ENCODE results near the gene EID3. TPM values are rescaled to one million over a fixed set of nuclear protein-coding genes. Genes with fewer than 3 reads are reported as not detected.

The EID3 gene
- total and polyA plus RNA-seq, 9 of the 15 experiments (the other 6 are each of a cell fraction or from before 2014, with no cell fraction given), result 0.07 to 3.5 (median 0.42) TPM

- TF ChIP-seq ZNF740 (CRISPR knock-in tag; IDR thresholded peaks at IDR 0.05) (no peak), ZNF740 (tag; IDR thresholded peaks at IDR 0.05) (no peak), TFAP4 (CRISPR knock-in tag; IDR thresholded peaks at IDR 0.05; ENCODE audit: borderline replicate concordance) (no peak), LEF1 (IDR thresholded peaks at IDR 0.05) (no peak), ARHGAP35 (IDR thresholded peaks at IDR 0.05; ENCODE audit: partially characterized antibody) (no peak), ZBTB7A (IDR thresholded peaks at IDR 0.05; ENCODE audit: borderline replicate concordance, control insufficient read depth, low read depth, low read length) (no peak), ZNF785 (CRISPR knock-in tag; IDR thresholded peaks at IDR 0.05) (no peak), MAZ (CRISPR knock-in tag; conservative IDR thresholded peaks at IDR 0.05 in 1 of 2, IDR thresholded peaks at IDR 0.05 in 1 of 2) (no peak), PTRF (tag; IDR thresholded peaks at IDR 0.05) (no peak), ELK3 (CRISPR knock-in tag; IDR thresholded peaks at IDR 0.05) (no peak)
- TF ChIP-seq, protein P1, sequence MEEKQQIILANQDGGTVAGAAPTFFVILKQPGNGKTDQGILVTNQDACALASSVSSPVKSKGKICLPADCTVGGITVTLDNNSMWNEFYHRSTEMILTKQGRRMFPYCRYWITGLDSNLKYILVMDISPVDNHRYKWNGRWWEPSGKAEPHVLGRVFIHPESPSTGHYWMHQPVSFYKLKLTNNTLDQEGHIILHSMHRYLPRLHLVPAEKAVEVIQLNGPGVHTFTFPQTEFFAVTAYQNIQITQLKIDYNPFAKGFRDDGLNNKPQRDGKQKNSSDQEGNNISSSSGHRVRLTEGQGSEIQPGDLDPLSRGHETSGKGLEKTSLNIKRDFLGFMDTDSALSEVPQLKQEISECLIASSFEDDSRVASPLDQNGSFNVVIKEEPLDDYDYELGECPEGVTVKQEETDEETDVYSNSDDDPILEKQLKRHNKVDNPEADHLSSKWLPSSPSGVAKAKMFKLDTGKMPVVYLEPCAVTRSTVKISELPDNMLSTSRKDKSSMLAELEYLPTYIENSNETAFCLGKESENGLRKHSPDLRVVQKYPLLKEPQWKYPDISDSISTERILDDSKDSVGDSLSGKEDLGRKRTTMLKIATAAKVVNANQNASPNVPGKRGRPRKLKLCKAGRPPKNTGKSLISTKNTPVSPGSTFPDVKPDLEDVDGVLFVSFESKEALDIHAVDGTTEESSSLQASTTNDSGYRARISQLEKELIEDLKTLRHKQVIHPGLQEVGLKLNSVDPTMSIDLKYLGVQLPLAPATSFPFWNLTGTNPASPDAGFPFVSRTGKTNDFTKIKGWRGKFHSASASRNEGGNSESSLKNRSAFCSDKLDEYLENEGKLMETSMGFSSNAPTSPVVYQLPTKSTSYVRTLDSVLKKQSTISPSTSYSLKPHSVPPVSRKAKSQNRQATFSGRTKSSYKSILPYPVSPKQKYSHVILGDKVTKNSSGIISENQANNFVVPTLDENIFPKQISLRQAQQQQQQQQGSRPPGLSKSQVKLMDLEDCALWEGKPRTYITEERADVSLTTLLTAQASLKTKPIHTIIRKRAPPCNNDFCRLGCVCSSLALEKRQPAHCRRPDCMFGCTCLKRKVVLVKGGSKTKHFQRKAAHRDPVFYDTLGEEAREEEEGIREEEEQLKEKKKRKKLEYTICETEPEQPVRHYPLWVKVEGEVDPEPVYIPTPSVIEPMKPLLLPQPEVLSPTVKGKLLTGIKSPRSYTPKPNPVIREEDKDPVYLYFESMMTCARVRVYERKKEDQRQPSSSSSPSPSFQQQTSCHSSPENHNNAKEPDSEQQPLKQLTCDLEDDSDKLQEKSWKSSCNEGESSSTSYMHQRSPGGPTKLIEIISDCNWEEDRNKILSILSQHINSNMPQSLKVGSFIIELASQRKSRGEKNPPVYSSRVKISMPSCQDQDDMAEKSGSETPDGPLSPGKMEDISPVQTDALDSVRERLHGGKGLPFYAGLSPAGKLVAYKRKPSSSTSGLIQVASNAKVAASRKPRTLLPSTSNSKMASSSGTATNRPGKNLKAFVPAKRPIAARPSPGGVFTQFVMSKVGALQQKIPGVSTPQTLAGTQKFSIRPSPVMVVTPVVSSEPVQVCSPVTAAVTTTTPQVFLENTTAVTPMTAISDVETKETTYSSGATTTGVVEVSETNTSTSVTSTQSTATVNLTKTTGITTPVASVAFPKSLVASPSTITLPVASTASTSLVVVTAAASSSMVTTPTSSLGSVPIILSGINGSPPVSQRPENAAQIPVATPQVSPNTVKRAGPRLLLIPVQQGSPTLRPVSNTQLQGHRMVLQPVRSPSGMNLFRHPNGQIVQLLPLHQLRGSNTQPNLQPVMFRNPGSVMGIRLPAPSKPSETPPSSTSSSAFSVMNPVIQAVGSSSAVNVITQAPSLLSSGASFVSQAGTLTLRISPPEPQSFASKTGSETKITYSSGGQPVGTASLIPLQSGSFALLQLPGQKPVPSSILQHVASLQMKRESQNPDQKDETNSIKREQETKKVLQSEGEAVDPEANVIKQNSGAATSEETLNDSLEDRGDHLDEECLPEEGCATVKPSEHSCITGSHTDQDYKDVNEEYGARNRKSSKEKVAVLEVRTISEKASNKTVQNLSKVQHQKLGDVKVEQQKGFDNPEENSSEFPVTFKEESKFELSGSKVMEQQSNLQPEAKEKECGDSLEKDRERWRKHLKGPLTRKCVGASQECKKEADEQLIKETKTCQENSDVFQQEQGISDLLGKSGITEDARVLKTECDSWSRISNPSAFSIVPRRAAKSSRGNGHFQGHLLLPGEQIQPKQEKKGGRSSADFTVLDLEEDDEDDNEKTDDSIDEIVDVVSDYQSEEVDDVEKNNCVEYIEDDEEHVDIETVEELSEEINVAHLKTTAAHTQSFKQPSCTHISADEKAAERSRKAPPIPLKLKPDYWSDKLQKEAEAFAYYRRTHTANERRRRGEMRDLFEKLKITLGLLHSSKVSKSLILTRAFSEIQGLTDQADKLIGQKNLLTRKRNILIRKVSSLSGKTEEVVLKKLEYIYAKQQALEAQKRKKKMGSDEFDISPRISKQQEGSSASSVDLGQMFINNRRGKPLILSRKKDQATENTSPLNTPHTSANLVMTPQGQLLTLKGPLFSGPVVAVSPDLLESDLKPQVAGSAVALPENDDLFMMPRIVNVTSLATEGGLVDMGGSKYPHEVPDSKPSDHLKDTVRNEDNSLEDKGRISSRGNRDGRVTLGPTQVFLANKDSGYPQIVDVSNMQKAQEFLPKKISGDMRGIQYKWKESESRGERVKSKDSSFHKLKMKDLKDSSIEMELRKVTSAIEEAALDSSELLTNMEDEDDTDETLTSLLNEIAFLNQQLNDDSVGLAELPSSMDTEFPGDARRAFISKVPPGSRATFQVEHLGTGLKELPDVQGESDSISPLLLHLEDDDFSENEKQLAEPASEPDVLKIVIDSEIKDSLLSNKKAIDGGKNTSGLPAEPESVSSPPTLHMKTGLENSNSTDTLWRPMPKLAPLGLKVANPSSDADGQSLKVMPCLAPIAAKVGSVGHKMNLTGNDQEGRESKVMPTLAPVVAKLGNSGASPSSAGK (IDR thresholded peaks at IDR 0.05), result 0 out of 2 replicates have a peak, but pooled peaks have one; percentile 28
Observed at GRCh38 chr12:104285740-104286515, 17.6 kb upstream of the EID3 start (continued).
